Activated gamma-delta T cell (primary cell): ENCODE measurements around the gene RUNX2.

Experiments used
- DNase-seq: peaks from one replicate; lab custom pipeline; 2025; lab: John Stamatoyannopoulos, UW

The RUNX2 gene

GRCh38 chr6:45487645-45488044 lies 159.5 kb downstream of the RUNX2 start:
- no peak for DNase-seq

DNA sequence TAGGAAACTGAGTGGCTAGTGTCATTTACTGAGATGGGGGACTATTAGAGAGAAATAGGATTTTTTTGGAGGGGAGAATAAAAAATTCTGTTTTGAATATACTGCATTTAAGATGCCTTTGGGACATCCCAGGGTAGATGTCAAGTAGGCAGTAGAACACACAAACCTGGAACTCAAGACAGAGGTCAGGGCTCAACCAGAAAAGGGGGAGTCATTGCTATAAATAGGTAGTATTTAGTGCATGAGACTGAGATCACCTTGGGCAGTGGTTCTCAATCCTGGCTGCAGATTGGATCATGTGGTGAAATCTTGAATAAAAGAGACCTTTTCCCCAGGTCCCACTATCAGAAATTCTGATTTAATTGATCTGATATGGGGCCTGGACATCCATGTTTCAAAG lies 160.1 kb downstream of the RUNX2 start:
- DNase-seq = no peak

DNA sequence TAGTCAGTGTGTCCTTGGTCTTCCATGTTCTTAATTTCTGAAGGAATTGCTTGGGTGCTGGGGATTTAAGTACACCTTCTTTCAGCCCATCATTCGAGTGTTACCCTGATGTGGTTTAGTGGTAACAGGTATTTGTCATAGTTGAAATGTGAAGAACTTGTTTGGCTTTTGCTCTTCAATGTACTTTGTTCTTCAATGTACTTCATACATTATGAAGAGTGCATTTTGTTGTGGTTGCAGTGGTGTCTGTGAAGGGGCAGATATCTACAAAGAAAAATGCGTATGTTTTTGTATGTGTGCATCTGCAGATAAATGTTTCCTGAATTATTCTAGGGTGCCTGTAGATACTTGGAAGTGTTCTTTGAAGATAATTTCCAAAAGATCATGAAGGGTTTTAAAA lies 160.8 kb downstream of the RUNX2 start:
- no peak for DNase-seq

GRCh38 chr6:45491048-45491735 lies 163.1 kb downstream of the RUNX2 start:
- no peak for DNase-seq

GRCh38 chr6:45491874-45492273 lies 163.7 kb downstream of the RUNX2 start:
- DNase-seq = no peak

DNA sequence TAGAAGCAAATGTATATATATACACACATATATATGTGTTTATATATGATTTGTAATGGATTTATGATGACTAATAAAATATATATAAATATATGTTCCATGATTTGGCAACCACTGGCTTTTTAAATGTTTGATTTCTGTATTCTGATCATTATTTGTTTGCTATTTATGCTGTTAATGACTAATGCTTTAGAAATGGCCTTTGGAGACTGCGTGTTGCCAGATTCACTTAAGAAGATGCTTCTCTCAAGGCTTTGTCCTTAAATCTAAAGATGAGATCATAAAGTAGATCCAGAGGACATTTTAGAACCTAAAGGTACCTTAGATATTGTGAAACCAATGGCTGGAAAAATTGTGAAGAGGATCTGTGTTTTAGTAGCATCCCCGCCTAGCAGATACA lies 165.6 kb downstream of the RUNX2 start:
- no peak for DNase-seq

GRCh38 chr6:45494416-45495135 lies 166.4 kb downstream of the RUNX2 start:
- no peak for DNase-seq

DNA sequence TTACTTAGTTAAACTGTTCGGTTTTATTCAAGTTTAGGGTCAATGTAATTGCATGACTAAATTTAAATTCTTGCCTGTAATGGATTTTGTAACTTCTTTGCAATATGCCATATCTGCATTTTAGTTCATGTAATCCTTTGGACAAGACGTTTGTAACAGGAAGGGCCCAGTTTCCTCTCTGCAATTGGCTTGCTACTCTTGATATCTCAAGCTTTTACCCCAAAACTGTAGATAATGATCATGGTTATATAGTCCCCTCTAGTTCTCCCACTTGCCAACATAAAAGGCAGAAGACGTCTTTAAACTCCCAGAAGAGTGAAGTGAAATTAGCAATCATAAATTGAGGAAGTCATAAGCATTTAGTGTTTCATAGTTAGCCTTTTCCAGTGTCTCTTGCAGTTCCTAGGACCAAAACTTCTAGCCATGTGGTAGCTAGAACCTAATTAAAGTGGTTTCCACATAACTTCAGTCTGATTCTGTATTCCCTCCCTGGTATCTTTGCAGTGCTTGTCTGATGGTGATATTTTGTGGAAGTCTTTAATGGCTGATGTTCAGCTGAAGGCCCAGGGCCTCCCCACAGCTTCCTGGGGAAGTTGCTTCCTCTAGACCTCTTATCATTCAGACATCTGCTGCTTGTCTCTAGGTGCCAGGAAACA lies 167.4 kb downstream of the RUNX2 start:
- DNase-seq = no peak

DNA sequence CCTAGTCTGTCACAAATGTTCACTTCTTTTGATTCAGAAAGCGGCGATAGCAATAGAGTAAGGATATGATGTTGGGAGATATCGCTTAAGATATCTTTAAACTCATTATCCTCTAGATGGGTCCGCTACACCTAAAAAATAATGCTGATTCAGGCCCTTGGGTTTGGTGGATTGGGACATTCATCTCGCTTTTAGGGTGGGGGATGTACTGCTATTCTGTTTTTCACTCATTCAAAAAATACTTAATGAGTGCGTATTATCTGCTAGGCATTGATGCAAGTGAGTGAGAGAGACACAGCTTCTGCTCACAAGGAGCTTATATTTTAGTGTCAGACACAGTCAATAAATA lies 167.9 kb downstream of the RUNX2 start:
- DNase-seq = no peak

DNA sequence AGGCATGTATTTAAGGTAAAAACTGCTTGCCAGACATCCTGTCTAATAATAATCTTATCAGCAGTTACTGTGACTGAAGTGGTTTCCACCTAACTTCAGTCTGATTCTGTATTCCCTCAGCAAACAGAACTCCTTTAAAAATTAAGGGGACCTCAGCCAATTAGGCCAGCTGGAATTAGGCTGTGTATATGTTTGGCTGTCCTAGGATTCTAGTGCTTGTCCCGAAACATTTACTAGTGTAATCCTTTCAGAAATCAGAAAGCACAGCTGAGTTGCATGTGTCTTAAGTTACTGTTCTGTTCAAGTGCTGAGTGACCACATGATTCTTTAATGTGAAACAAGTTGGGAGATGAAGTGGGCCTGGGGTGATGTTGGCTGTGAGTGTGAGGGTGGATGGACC lies 170.5 kb downstream of the RUNX2 start:
- no peak for DNase-seq

DNA sequence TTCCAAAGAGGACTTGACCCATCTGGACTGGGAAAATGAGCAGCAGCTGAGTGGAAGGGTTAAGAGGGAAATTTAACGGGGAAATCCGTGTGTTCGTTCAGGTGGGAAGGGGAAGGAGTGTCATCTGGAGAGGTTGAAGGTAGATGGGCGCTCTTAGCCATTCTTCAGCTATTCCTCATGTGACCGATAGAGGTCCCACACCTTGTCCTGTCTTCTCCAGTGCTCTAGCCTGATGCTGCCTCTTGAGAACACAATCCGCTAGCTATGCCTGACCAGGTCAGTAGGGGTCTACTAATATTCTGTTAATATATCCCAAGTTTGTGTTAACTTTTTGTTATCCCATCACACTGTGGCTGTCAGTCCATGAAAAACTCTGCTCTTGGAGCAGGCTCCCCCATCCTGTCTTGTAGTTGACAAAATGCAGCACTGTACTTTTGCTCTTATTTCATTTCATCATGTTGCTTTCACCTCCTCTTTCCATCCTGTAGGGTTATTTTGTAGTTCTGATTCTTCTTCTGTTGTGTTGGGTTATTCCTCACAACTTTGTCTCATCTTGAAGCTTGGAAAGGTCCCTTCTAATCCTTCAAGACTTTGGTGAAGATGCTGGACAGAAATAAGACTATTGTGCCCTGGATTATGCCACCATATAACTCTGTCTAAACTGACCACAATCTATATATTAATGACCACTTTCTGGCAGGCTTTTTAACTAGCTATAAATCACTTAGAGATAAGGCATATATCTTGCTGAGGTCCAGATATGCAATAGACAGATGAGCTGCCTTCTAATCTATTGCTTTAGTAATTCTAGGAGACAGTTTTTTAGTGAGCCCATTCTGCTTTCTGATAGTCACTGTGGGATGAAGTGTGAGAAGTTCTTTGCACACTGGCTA lies 173.0 kb downstream of the RUNX2 start:
- no peak for DNase-seq

DNA sequence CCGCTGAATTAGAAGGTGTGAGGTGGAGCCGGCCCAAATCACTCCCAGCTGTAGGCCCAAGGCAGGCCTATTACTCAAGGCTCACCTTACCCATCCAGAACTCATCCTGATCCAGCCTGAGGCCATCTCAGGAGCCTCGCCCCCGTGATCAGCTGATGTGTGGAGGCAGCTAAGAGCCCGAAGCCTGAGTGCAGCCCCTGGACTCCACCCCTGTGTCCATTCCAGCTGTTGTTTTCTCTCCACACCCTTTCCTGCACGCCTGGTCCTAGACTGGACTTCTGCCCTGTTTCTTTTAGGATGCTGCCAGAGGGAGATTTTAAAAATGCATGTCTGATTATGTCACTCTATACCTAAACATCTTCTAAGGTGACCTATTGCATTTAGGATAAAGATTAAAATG lies 174.3 kb downstream of the RUNX2 start:
- no peak for DNase-seq

DNA sequence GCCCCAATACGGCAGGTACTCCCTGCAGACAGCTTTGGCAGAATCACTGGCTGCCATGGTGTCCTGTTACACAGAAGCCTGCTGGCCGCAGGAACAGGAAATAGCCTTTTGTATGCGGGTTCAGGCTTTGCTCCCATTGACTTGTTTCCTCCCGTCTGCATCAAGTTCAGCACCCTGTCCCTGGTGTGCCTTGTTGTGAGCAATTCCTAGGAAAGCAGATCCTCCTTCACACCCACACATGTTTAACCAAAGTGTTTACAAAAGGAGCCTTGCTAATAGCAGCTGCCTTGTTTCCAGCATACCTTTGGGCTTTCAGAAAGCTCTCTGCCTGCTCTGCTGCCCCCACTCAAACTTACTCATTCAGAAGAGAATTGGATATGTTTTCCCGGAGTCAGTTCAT lies 176.8 kb downstream of the RUNX2 start:
- DNase-seq = no peak

DNA sequence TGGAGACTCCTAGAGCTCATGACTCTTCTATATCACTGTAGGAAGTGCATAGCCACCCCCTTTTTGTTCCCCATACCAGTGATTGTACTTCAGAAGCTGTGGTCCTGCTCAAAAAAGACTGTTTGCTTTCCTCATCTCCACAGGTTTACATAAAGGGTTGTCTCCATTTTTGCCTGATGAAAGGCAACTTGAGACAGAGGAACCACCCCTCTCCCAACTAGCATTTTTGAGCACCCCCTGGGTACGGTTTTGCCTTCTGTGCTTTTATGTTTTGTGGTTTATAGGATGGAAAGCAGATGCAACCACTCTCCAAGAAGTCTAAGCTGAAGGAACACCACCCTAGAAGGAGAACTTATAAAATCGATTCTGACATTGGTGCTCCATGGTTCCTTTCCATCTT lies 177.3 kb downstream of the RUNX2 start:
- DNase-seq = no peak

GRCh38 chr6:45507186-45507585 lies 179.1 kb downstream of the RUNX2 start:
- DNase-seq = no peak

GRCh38 chr6:45509426-45509825 lies 181.3 kb downstream of the RUNX2 start:
- no peak for DNase-seq

- DNase-seq = no peak
These were observed 184.6 kb downstream of the RUNX2 start for GRCh38 chr6:45512717-45513116.

- DNase-seq = no peak
These were observed 185.1 kb downstream of the RUNX2 start for GRCh38 chr6:45513213-45513618.

DNA sequence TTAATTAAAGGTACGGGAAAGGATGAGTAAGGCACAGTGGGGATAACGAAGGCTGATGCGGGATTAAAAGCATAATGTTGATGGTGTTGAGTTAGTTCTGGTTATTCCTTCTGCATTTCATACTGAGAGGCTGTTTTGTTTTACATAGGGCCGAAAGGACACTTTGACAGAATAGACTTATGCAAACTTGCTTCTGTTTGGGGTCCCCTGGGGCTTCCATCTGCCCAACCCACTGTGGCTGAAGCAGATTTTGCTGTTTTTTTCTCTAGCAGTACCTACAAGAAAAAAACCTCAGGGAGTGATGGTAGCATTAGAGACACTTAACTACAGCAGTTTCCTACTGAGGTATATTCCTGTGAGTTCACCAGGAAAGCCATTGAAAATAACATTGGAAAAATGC lies 185.7 kb downstream of the RUNX2 start:
- no peak for DNase-seq

- DNase-seq = no peak
These were observed 186.5 kb downstream of the RUNX2 start for GRCh38 chr6:45514454-45515230.

- no peak for DNase-seq
These were observed 190.0 kb downstream of the RUNX2 start for GRCh38 chr6:45518013-45518720.
